BLaER1 treated with 17β-estradiol and CSF1 and Interleukin-3, amounts not matched to agents 10 nM and 100 nM (cell line): Measurements from ENCODE around the gene GPC6.

Experiments used
- H3K27ac ChIP-seq, 11 experiments: shearing (Covaris generic); formaldehyde crosslinking; 2 replicates each; pipeline ENCODE4 v1.8.1; 2022
- H3K27me3 ChIP-seq, 11 experiments: shearing (Covaris generic); formaldehyde crosslinking; 2 replicates each; pipeline ENCODE4 v1.8.1; 2022
- H3K36me3 ChIP-seq, 11 experiments: shearing (Covaris generic); formaldehyde crosslinking; 2 replicates each; pipeline ENCODE4 v1.8.1; 2022
- H3K4me1 ChIP-seq, 10 experiments: shearing (Covaris generic); formaldehyde crosslinking; 2 replicates each; pipeline ENCODE4 v1.8.1; 2022
- H3K4me2 ChIP-seq, 11 experiments: shearing (Covaris generic); formaldehyde crosslinking; 2 replicates each; pipeline ENCODE4 v1.8.1; 2022
- H3K4me3 ChIP-seq, 10 experiments: shearing (Covaris generic); formaldehyde crosslinking; 2 replicates each; pipeline ENCODE4 v1.8.1; 2022
- H3K9ac ChIP-seq, 11 experiments: shearing (Covaris generic); formaldehyde crosslinking; 2 replicates each; pipeline ENCODE4 v1.8.1; 2022
- H3K9me3 ChIP-seq, 11 experiments: shearing (Covaris generic); formaldehyde crosslinking; replicated peaks in 1 of 11; 2 replicates each; pipeline ENCODE4 v1.8.1; 2022
- H4K20me1 ChIP-seq, 11 experiments: shearing (Covaris generic); formaldehyde crosslinking; 2 replicates each; pipeline ENCODE4 v1.8.1; 2022
- Cebpa-rat ChIP-seq, 11 experiments: shearing (Covaris generic); IDR thresholded peaks; 2 replicates each; pipeline ENCODE4 v1.8.1; 2022

GPC6 gene

DNA sequence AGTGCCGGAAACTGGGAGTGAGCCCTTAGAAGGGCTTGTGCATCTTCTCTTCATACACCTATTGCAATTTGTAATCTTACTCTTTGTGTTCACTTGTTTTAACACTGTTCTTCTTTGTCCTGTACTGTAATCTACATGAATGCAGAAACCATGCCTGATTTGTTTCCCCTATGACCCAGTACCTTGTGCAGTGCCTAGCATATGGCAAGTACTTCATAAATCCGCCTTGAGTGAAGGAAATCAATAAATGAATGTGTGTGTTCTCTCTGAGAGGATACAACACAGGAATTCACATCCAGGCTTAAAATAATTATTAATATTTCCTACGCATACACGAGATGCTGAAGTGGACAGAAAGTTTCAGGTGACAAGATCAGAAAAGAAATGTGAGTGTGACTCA is 172.6 kb downstream of the GPC6 start:
- Histone ChIP-seq H3K4me1 (no peaks in the 10 kb centered on the region; a peak in 1 of 20 replicates), H3K36me3 (no peaks in the 10 kb centered on the region), H3K4me2 (no peak overlapping the region), H3K27me3 (no peaks in the 10 kb centered on the region), H3K9me3 (no peaks in the 10 kb centered on the region), H3K4me3 (no peak overlapping the region), H3K9ac (no peak overlapping the region), H3K27ac (no peak overlapping the region), H4K20me1 (no peaks in the 10 kb centered on the region)
- TF ChIP-seq Cebpa-rat (IDR thresholded peaks at IDR 0.05), result no peak

DNA sequence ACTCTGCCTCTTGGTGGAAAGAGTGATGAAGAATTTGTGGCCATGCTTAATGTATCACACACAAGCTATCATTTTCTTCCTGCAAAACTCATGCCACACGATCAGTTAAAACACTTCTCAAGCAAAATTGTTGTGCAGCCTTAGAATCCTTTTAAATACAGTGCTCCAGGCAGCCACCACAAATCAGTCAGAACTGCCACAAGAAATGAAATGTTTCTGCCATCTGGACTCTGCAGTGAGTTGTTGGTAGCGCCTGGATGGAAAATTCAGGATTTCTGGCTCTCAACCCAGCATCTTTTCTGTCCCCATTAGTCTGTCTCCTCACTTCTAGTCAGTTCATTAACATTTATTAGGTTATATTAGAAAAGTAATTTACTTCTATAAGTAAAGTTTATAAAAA is 179.5 kb downstream of the GPC6 start:
- Histone ChIP-seq H4K20me1 (no peaks in the 10 kb centered on the region), H3K36me3 (no peaks in the 10 kb centered on the region), H3K9me3 (no peaks in the 10 kb centered on the region), H3K9ac (no peak overlapping the region), H3K4me1 (no peaks in the 10 kb centered on the region; a peak in 1 of 20 replicates), H3K27ac (no peak overlapping the region), H3K27me3 (no peaks in the 10 kb centered on the region), H3K4me2 (no peak overlapping the region), H3K4me3 (no peak overlapping the region)
- TF ChIP-seq Cebpa-rat (IDR thresholded peaks at IDR 0.05), result no peak

DNA sequence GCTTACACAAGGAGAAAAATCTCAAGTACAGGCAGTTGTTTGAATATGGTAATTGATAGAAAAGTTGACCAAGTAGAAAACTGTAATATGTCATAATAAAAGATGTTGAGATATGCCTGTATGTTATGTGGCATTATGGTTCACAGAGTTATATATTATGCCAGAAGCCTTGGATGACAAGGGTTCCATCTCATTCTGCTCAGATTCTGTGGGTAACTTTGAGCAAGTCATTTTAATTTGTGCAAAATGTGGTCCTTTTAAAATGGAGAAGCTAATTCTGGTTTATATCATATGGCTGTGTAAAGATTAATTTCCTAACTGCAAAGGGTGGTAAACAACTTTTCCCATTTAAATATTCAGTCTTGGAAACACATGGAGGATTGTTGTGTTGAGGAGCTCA is 180.9 kb downstream of the GPC6 start:
- Histone ChIP-seq H3K9me3 (no peaks in the 10 kb centered on the region), H3K4me2 (no peak overlapping the region), H3K27me3 (no peaks in the 10 kb centered on the region), H3K36me3 (no peaks in the 10 kb centered on the region), H3K4me1 (no peaks in the 10 kb centered on the region; a peak in 1 of 20 replicates), H3K4me3 (no peak overlapping the region), H3K27ac (no peak overlapping the region), H4K20me1 (no peaks in the 10 kb centered on the region), H3K9ac (no peak overlapping the region)
- no peak for TF ChIP-seq Cebpa-rat (IDR thresholded peaks at IDR 0.05)

DNA sequence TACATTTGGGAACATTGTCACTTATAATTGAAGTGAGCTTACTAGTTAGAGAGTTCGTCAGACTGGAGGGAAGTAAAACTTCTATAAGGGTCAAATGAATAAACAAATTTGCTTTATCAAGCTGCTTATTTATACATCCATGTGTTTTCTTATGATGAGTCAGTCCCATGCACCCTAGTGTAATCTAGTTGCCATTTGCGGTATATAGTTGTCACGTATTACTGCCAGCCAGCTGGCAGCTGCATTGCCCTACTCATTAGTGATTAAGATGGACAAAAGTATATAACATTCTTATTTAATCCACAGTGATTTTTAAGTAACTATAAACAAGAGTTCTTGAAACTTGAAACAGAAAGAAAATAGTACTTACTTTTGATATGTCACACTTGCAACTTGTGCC is 182.4 kb downstream of the GPC6 start:
- no peak overlapping the region for H3K4me2 ChIP-seq
- no peaks in the 10 kb centered on the region for H3K36me3 ChIP-seq
- H3K4me3 ChIP-seq, result no peak overlapping the region
- H3K9me3 ChIP-seq, result no peaks in the 10 kb centered on the region
- H3K4me1 ChIP-seq, result no peaks in the 10 kb centered on the region; a peak in 1 of 20 replicates
- no peak for TF ChIP-seq Cebpa-rat (IDR thresholded peaks at IDR 0.05)
- no peaks in the 10 kb centered on the region for H3K27me3 ChIP-seq
- no peaks in the 10 kb centered on the region for H4K20me1 ChIP-seq
- no peak overlapping the region for H3K27ac ChIP-seq
- H3K9ac ChIP-seq, result no peak overlapping the region

DNA sequence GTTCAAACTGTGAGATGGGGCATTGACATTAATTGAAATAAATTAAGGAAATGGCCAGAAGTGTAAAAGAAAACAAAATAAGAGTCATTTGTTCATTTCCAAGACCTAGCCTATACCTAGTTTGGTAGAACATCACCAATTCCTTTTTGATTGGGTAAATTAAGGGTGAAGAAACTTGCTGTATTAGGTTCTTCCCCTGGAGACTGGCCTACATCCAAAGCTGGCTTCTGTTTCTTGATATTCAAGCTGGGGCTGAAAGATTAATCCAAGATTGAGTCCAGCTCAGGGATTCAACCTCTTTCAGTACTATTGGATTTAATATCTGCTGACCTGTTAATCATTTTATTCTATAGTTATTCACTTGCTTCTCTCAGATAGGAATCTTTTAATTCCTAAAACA is 183.2 kb downstream of the GPC6 start:
- no peak for TF ChIP-seq Cebpa-rat (IDR thresholded peaks at IDR 0.05)
- H4K20me1 ChIP-seq, result no peaks in the 10 kb centered on the region
- H3K4me1 ChIP-seq, result no peaks in the 10 kb centered on the region; a peak in 1 of 20 replicates
- no peaks in the 10 kb centered on the region for H3K36me3 ChIP-seq
- H3K4me2 ChIP-seq, result no peak overlapping the region
- no peaks in the 10 kb centered on the region for H3K27me3 ChIP-seq
- no peak overlapping the region for H3K4me3 ChIP-seq
- no peak overlapping the region for H3K9ac ChIP-seq
- H3K27ac ChIP-seq, result no peak overlapping the region
- no peaks in the 10 kb centered on the region for H3K9me3 ChIP-seq

DNA sequence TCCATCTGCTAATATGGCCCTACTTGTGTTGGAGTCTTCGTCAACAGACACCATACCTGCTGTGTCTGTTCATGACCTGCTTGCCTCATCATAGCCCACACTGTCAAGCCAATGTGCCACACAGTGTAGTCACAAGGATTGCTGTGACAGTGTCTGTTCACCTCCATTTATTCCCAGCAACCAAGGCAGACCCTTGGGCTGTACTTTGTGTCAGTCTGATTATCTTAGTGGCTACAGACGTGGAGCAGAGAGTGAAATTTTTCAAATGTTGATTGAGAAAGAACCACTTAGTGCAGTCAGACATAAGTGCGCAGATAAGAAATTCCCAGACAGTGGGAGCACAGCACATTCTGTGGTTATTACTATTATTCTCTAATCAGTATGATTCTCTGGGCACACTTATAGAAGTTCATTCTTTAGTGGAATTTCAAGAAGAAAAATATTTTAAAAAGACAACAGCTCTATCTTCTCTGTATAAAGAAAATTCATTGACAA is 184.6 kb downstream of the GPC6 start:
- Histone ChIP-seq H3K4me1 (no peaks in the 10 kb centered on the region; a peak in 1 of 20 replicates), H3K27me3 (no peaks in the 10 kb centered on the region), H3K4me3 (no peak overlapping the region), H3K36me3 (no peaks in the 10 kb centered on the region), H3K9ac (no peak overlapping the region), H3K4me2 (no peak overlapping the region), H3K27ac (no peak overlapping the region), H3K9me3 (no peaks in the 10 kb centered on the region), H4K20me1 (no peaks in the 10 kb centered on the region)
- TF ChIP-seq Cebpa-rat (IDR thresholded peaks at IDR 0.05), result no peak

DNA sequence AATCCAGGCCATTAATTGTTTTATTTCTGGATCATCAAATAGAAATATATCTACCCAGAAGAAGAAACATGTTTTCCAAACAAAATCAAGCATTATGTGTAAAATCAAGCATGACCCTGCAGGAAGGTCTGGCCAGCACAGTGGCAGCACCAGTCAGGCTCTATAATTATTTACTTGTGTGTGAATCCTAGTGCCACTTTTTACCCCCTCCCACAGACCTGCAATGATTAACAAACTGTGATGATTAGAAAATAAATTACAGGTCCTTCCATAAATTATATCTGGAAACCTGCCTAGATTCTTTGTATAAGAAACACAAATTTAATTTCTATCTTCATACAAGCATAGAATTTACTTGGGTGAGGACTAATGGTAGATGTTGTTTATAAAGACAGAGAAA is 186.1 kb downstream of the GPC6 start:
- no peaks in the 10 kb centered on the region for H3K27me3 ChIP-seq
- no peak overlapping the region for H3K9ac ChIP-seq
- no peak for TF ChIP-seq Cebpa-rat (IDR thresholded peaks at IDR 0.05)
- no peak overlapping the region for H3K4me2 ChIP-seq
- H3K4me1 ChIP-seq, result no peaks in the 10 kb centered on the region; a peak in 1 of 20 replicates
- no peaks in the 10 kb centered on the region for H4K20me1 ChIP-seq
- H3K27ac ChIP-seq, result no peak overlapping the region
- H3K36me3 ChIP-seq, result no peaks in the 10 kb centered on the region
- H3K4me3 ChIP-seq, result no peak overlapping the region
- H3K9me3 ChIP-seq, result no peaks in the 10 kb centered on the region

DNA sequence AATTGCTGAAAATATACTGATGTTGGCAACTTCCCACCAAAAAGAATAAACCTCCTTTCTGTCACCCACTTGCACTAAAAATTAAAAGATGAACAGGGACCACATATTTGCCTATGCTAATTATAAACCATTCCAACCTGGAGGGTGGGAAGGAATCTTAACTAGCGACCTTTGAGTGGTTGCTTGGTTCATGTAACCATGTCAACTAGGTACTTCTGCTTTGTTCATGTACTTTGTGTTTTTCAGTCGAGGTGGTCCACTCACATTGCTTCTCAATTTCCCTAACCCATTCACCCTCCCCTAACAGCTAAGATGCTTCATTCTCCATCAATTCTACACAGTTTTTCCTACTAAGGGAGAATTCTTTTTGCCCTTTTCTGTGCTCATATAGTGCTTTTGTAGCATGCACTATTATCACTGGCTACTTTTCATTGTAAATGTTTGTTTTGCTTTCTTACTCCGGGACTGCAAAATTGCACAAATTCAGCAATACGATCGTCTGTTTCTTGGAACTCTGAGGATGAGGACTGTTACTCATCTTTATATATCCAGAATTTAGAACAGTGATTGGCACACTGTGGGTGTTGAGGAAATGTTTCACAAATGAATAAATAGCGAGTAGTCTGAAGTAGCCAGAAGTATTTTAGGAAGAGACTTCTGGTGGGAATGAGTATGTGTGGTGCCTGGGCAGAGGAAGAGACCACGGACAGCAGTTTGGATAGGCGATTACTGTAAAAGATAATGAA is 187.5 kb downstream of the GPC6 start:
- Histone ChIP-seq H4K20me1 (no peaks in the 10 kb centered on the region), H3K4me3 (no peak overlapping the region), H3K4me2 (no peak overlapping the region), H3K36me3 (no peaks in the 10 kb centered on the region), H3K4me1 (no peaks in the 10 kb centered on the region; a peak in 1 of 20 replicates), H3K27me3 (no peaks in the 10 kb centered on the region), H3K27ac (no peak overlapping the region), H3K9ac (no peak overlapping the region), H3K9me3 (no peaks in the 10 kb centered on the region)
- TF ChIP-seq Cebpa-rat (IDR thresholded peaks at IDR 0.05), result no peak

DNA sequence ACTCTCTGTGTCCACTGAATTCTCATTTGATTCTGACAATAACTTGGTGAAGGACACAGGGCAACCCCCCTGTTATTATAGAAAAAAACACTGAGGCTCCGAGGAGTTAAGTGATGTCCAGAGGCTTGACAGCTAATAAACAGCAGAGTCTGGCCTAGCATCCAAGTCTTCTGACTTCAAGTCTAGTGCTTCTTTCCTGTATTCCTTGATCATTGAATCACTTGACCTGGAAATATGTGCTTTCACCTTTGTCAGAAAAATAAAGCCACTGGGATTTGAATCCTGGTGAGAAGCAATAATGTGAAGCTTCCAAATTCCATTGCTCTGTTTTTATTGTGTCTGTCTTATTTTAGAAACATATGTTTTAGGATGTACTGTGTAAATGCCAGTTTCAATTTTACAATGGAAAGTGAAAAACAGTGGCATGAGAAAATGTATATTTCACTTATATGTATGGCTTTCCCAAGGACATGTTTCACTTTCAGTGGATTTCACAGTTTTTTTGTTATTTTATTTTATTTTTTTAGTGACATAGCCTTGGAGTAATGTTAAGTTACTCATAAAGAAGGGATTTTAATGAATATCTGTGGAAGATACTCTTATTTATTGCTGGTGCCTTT is 190.2 kb downstream of the GPC6 start:
- Histone ChIP-seq H3K9me3 (no peaks in the 10 kb centered on the region), H3K36me3 (no peaks in the 10 kb centered on the region), H3K4me2 (no peak overlapping the region), H3K4me1 (no peaks in the 10 kb centered on the region), H3K27me3 (no peaks in the 10 kb centered on the region), H3K27ac (no peak overlapping the region), H3K9ac (no peak overlapping the region), H4K20me1 (no peaks in the 10 kb centered on the region), H3K4me3 (no peak overlapping the region)
- TF ChIP-seq Cebpa-rat (IDR thresholded peaks at IDR 0.05), result no peak

DNA sequence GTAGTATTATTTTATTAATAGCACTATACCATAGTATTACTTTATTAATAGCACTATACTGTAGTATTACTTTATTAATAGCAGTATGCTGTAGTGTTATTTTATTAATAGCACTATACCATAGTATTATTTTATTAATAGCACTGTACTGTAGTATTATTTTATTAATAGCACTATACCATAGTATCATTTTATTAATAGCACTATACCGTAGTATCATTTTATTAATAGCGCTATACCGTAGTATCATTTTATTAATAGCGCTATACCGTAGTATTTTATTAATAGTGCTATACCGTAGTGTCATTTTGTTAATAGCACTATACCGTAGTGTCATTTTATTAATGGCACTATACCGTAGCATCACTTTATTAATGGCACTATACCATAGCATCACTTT is 191.8 kb downstream of the GPC6 start:
- Histone ChIP-seq H3K9ac (no peak overlapping the region), H3K4me1 (no peaks in the 10 kb centered on the region), H3K9me3 (no peaks in the 10 kb centered on the region), H3K4me2 (no peak overlapping the region), H3K4me3 (no peak overlapping the region), H3K27me3 (no peaks in the 10 kb centered on the region), H3K36me3 (no peaks in the 10 kb centered on the region), H4K20me1 (no peaks in the 10 kb centered on the region), H3K27ac (no peak overlapping the region)
- TF ChIP-seq Cebpa-rat (IDR thresholded peaks at IDR 0.05), result no peak
